ENCODE measurements around the gene TGFBI.

TGFBI gene

DNA sequence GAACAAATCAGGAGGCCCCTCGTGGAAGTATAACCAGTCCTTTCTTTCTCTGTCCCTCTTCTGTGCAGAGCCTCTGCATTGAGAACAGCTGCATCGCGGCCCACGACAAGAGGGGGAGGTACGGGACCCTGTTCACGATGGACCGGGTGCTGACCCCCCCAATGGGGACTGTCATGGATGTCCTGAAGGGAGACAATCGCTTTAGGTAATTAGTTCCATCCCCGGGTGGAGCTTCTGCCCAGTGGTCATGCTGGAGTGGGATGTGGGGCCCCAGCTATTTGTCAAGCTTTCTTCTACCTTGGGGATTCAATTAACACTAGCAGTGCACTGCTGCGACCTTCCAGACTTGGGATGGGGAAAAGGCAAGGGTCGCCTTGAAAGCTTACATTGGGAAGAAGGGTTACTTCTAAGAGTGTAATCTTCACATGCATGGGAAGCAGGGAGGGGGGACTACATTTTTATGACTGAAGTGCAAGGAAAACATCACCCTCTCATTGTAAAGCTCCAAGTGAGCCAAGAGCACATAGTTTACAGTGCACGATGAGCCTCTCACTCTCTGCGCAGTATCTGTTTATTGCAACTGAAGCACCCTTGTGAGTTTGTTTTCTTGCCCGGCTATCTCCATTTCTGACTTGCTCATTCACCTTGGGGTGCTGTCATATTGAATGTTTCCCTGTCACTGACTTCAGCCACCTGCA, 27.0 kb downstream of the TGFBI start:
- TF ChIP-seq SIN3A (IDR thresholded peaks at IDR 0.05; ENCODE audit: borderline replicate concordance, insufficient read depth, low read length): no peak
- TF ChIP-seq TAF1 (IDR thresholded peaks at IDR 0.05; ENCODE audit: borderline replicate concordance, insufficient read depth, low read length): no peak
- no peak for TF ChIP-seq POLR2AphosphoS5 (IDR thresholded peaks at IDR 0.05; ENCODE audit: low read depth, low read length)
- TF ChIP-seq REST (IDR thresholded peaks at IDR 0.05; ENCODE audit: insufficient read depth in 1 of 2, low read depth in 2 of 2, low read length in 2 of 2): no peak
- TF ChIP-seq FOXP2 (optimal IDR thresholded peaks at IDR 0.05; ENCODE audit: borderline replicate concordance, extremely low read depth, extremely low read length, insufficient read depth): no peak

DNA sequence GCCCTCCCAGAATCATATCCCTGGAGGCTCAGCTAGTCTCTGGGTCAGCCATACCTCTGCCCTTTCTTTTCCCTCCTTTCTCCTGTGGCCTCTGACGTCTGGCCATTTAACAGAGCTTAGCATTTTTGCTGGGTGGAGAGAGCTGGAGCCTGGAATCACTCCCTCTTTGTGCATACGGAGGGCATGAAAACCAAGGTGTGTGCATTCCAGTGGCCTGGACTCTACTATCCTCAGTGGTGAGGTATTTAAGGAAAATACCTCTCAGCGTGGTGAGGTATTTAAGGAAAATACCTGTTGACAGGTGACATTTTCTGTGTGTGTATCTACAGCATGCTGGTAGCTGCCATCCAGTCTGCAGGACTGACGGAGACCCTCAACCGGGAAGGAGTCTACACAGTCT, 27.5 kb downstream of the TGFBI start:
- TF ChIP-seq POLR2AphosphoS5 (IDR thresholded peaks at IDR 0.05; ENCODE audit: low read depth, low read length) (no peak), REST (IDR thresholded peaks at IDR 0.05; ENCODE audit: insufficient read depth in 1 of 2, low read depth in 2 of 2, low read length in 2 of 2) (no peak), SIN3A (IDR thresholded peaks at IDR 0.05; ENCODE audit: borderline replicate concordance, insufficient read depth, low read length) (no peak), FOXP2 (optimal IDR thresholded peaks at IDR 0.05; ENCODE audit: borderline replicate concordance, extremely low read depth, extremely low read length, insufficient read depth) (no peak), TAF1 (IDR thresholded peaks at IDR 0.05; ENCODE audit: borderline replicate concordance, insufficient read depth, low read length) (no peak)

DNA sequence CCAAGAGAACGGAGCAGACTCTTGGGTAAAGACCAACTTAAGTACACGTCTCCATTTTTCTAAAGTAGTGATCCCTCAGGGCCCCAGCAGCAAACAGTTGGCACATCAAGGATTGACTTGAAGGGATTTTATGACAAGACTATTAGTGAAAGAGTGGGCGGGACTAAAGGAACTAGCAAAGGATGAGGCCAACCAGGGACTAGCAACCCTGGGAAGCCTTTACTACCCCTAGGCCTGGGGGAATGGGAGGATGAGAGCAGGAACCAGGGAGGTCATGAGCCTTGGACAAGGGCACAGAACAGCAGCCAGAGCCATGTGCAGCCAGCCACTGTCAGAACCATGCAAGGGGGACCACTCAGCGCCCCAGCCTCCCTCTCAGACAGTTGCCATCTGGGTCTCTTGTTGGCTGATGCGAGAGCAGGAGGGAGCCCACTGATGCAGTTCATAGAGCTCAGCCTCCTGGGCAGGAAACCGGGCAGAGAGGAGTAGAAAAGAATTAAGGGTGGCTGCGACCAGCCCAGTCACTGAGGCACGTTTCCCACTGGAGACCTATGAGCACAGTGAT, 28.1 kb downstream of the TGFBI start:
- no peak for TF ChIP-seq SIN3A (IDR thresholded peaks at IDR 0.05; ENCODE audit: borderline replicate concordance, insufficient read depth, low read length)
- no peak for TF ChIP-seq FOXP2 (optimal IDR thresholded peaks at IDR 0.05; ENCODE audit: borderline replicate concordance, extremely low read depth, extremely low read length, insufficient read depth)
- no peak for TF ChIP-seq REST (IDR thresholded peaks at IDR 0.05; ENCODE audit: insufficient read depth in 1 of 2, low read depth in 2 of 2, low read length in 2 of 2)
- TF ChIP-seq TAF1 (IDR thresholded peaks at IDR 0.05; ENCODE audit: borderline replicate concordance, insufficient read depth, low read length): no peak

- TF ChIP-seq SIN3A (IDR thresholded peaks at IDR 0.05; ENCODE audit: borderline replicate concordance, insufficient read depth, low read length): no peak
- no peak for TF ChIP-seq TAF1 (IDR thresholded peaks at IDR 0.05; ENCODE audit: borderline replicate concordance, insufficient read depth, low read length)
- TF ChIP-seq REST (IDR thresholded peaks at IDR 0.05; ENCODE audit: insufficient read depth in 1 of 2, low read depth in 2 of 2, low read length in 2 of 2): no peak
- no peak for TF ChIP-seq FOXP2 (optimal IDR thresholded peaks at IDR 0.05; ENCODE audit: borderline replicate concordance, extremely low read depth, extremely low read length, insufficient read depth)
- no peak for TF ChIP-seq POLR2AphosphoS5 (IDR thresholded peaks at IDR 0.05; ENCODE audit: low read depth, low read length)
Measured at GRCh38 chr5:136057401-136058038, 28.7 kb downstream of the TGFBI start.
